K562 (cell line): ENCODE data around the gene ZNF622. TPM values are rescaled to one million over a fixed set of nuclear protein-coding genes. Genes with fewer than 3 reads are reported as not detected.

ENCODE experiments used
- ATF7 ChIP-seq: fragments of 450-650 bp; IDR thresholded peaks from 2 replicates; pipeline ENCODE4 v1.7.1; 2014; ENCODE audit warnings: mild to moderate bottlenecking, moderate library complexity
- CREB3 ChIP-seq: fragments of 450-650 bp; conservative IDR thresholded peaks from 2 replicates; pipeline ENCODE4 v1.6.1; 2016; ENCODE audit warnings: missing genetic modification characterization, low read depth, mild to moderate bottlenecking, missing compliant biosample characterization, moderate library complexity
- FOXA1 ChIP-seq: fragments of 450-650 bp; IDR thresholded peaks from 2 replicates; pipeline ENCODE4 v1.6.1; 2016; ENCODE audit warnings: mild to moderate bottlenecking, borderline replicate concordance
- FUS ChIP-seq: fragments of 200-400 bp; formaldehyde crosslinking; optimal IDR thresholded peaks from 2 replicates; pipeline ENCODE3; 2017; ENCODE audit warnings: low read depth, low read length
- HNRNPL ChIP-seq: fragments of 200-400 bp; formaldehyde crosslinking; IDR thresholded peaks from 2 replicates; pipeline ENCODE4 v1.6.1; 2017; ENCODE audit warnings: low read depth, mild to moderate bottlenecking, low read length
- LARP7 ChIP-seq: fragments of 450-650 bp; IDR thresholded peaks from 2 replicates; pipeline ENCODE4 v1.6.1; 2016
- NR3C1 ChIP-seq: sonication (generic); formaldehyde crosslinking; IDR thresholded peaks from 2 replicates; pipeline ENCODE4 v1.8.1; 2022; ENCODE audit warnings: missing genetic modification reagents
- PHTF2 ChIP-seq: fragments of 250-450 bp; sonication (Bioruptor Pico); IDR thresholded peaks from 2 replicates; pipeline ENCODE4 v1.5.0; 2021; ENCODE audit warnings: mild to moderate bottlenecking
- RFX7 ChIP-seq: fragments of 250-450 bp; sonication (Bioruptor Pico); IDR thresholded peaks from 2 replicates; pipeline ENCODE4 v1.5.1; 2021; ENCODE audit warnings: mild to moderate bottlenecking
- SFPQ ChIP-seq: fragments of 200-400 bp; formaldehyde crosslinking; IDR thresholded peaks from 2 replicates; pipeline ENCODE4 v1.6.1; 2017; ENCODE audit warnings: mild to moderate bottlenecking, low read depth, low read length, moderate library complexity
- SMARCA4 ChIP-seq: fragments of 450-650 bp; IDR thresholded peaks from 2 replicates; pipeline ENCODE4 v1.6.1; 2016
- SMC3 ChIP-seq: conservative IDR thresholded peaks from 2 replicates; pipeline ENCODE4 v1.6.1; 2011; ENCODE audit warnings: low read depth, low read length, improper control_type of control experiment; ENCODE audit not compliant: insufficient read depth
- SNIP1 ChIP-seq: fragments of 450-650 bp; IDR thresholded peaks from 2 replicates; pipeline ENCODE4 v1.7.1; 2017; ENCODE audit warnings: low read depth, mild to moderate bottlenecking
- SRSF3 ChIP-seq: fragments of 200-400 bp; formaldehyde crosslinking; IDR thresholded peaks from 2 replicates; pipeline ENCODE4 v1.6.1; 2016; ENCODE audit warnings: mild to moderate bottlenecking, low read length, moderate library complexity; ENCODE audit not compliant: insufficient read depth
- TAF7 ChIP-seq: fragments of 450-650 bp; IDR thresholded peaks from 2 replicates; pipeline ENCODE4 v1.6.1; 2016; ENCODE audit warnings: missing genetic modification characterization, missing compliant biosample characterization
- YBX1 ChIP-seq: fragments of 450-650 bp; IDR thresholded peaks from 2 replicates; pipeline ENCODE4 v1.7.1; 2016; ENCODE audit warnings: mild to moderate bottlenecking
- ZBED1 ChIP-seq: IDR thresholded peaks from 2 replicates; pipeline ENCODE4 v1.6.1; 2014
- ZNF184 ChIP-seq: sonication (generic); formaldehyde crosslinking; IDR thresholded peaks from 2 replicates; pipeline ENCODE4 v1.5.0; 2020; ENCODE audit warnings: missing genetic modification reagents
- ZNF280A ChIP-seq: fragments of 450-650 bp; IDR thresholded peaks from 2 replicates; pipeline ENCODE4 v1.6.1; 2018; ENCODE audit warnings: mild to moderate bottlenecking, low read depth; ENCODE audit not compliant: partially characterized antibody
- ZNF436 ChIP-seq: fragments of 250-450, 450-650 bp; sonication (Bioruptor Pico); formaldehyde crosslinking; IDR thresholded peaks from 2 replicates; pipeline ENCODE4 v1.7.0; 2020; ENCODE audit warnings: mild to moderate bottlenecking
- ZNF830 ChIP-seq: fragments of 250-450 bp; sonication (Bioruptor Pico); IDR thresholded peaks from 2 replicates; pipeline ENCODE4 v1.5.0; 2021; ENCODE audit warnings: mild to moderate bottlenecking
- polyA plus RNA-seq, 8 experiments: library from polyadenylated mRNA; depleted of rRNA in 4 of 8; stranded (reverse) in 5 of 8; unstranded in 3 of 8; fragments of >200 nt; fragmentation: Nextera tagmentation in 2 of 8; fragmentation: Illumina TruSeq in 1 of 8; extraction: Ambion mirVana in 2 of 8; extraction: Trizol in 1 of 8; gene quantifications; 2 replicates each; pipeline versions ENCODE4 v1.2.1 to v1.2.3, GENCODE V29; 2011 to 2014; ENCODE audit warnings: inconsistent platforms in 1 of 8, missing spikeins in 1 of 8
- total RNA-seq, 7 experiments: library from RNA; depleted of rRNA in 6 of 7; stranded (reverse); fragments of >200 nt in 6 of 7; fragmentation: Illumina TruSeq in 2 of 7; extraction: Trizol in 2 of 7; gene quantifications; 2 replicates each; pipeline versions ENCODE4 v1.2.1 to v1.2.3, GENCODE V29; 2011 to 2021; ENCODE audit warnings: low replicate concordance in 1 of 7
- TF ChIP-seq, protein P1 (sequence below): fragments of 450-650 bp; IDR thresholded peaks from 2 replicates; pipeline ENCODE4 v1.7.1; 2018; ENCODE audit warnings: mild to moderate bottlenecking, low read depth; ENCODE audit not compliant: partially characterized antibody
- TF ChIP-seq, protein P2 (sequence below): sonication (generic); formaldehyde crosslinking; IDR thresholded peaks from 2 replicates; pipeline ENCODE4 v1.8.0; 2023; ENCODE audit warnings: mild to moderate bottlenecking, missing genetic modification reagents

ZNF622 gene
- total and polyA plus RNA-seq, 9 of the 15 experiments (the other 6 are each of a cell fraction or from before 2014, with no cell fraction given) = 9.6 to 51.5 (median 32.3) TPM

DNA sequence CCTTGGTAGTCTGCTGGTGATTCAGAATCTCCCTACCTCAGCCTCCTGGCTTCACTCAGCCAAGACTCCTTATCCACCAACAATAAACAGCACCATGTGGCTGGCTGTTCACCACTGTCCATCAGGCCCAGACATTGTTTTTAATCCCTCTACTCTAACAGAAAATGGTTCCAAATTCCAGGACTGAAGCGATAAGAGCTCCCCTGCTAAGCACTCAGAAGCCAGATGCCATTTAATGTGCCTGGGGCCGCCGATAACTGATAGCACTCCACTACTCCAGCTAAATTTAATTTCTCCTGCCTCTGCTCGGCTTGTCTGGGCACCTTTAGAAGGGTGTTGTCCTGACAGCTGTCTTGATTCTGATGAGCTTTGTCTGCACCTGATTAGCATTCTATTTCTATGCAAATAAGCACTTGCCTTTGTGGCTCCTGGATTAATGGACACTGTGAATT is 47.1 kb downstream of the ZNF622 start (continued):
- TF ChIP-seq, protein P1, sequence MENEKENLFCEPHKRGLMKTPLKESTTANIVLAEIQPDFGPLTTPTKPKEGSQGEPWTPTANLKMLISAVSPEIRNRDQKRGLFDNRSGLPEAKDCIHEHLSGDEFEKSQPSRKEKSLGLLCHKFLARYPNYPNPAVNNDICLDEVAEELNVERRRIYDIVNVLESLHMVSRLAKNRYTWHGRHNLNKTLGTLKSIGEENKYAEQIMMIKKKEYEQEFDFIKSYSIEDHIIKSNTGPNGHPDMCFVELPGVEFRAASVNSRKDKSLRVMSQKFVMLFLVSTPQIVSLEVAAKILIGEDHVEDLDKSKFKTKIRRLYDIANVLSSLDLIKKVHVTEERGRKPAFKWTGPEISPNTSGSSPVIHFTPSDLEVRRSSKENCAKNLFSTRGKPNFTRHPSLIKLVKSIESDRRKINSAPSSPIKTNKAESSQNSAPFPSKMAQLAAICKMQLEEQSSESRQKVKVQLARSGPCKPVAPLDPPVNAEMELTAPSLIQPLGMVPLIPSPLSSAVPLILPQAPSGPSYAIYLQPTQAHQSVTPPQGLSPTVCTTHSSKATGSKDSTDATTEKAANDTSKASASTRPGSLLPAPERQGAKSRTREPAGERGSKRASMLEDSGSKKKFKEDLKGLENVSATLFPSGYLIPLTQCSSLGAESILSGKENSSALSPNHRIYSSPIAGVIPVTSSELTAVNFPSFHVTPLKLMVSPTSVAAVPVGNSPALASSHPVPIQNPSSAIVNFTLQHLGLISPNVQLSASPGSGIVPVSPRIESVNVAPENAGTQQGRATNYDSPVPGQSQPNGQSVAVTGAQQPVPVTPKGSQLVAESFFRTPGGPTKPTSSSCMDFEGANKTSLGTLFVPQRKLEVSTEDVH = peak; percentile 38
- TF ChIP-seq SRSF3 (no peak), TAF7 (no peak), SNIP1 (no peak), PHTF2 (no peak), ATF7 (peak; percentile 40; the same call in 1 of the 2 replicates), ZBED1 (0 out of 2 replicates have a peak, but pooled peaks have one; percentile 47), LARP7 (no peak), RFX7 (CRISPR knock-in tag) (no peak), ZNF830 (CRISPR knock-in tag) (no peak), FUS (no peak), HNRNPL (no peak), NR3C1 (CRISPR knock-in tag) (no peak), YBX1 (no peak), ZNF436 (CRISPR knock-in tag) (no peak), CREB3 (tag) (peak; percentile 94), FOXA1 (no peak), SMC3 (no peak), SFPQ (no peak), ZNF184 (CRISPR knock-in tag) (no peak), SMARCA4 (peak; percentile 96), ZNF280A (no peak)
- TF ChIP-seq, protein P2, sequence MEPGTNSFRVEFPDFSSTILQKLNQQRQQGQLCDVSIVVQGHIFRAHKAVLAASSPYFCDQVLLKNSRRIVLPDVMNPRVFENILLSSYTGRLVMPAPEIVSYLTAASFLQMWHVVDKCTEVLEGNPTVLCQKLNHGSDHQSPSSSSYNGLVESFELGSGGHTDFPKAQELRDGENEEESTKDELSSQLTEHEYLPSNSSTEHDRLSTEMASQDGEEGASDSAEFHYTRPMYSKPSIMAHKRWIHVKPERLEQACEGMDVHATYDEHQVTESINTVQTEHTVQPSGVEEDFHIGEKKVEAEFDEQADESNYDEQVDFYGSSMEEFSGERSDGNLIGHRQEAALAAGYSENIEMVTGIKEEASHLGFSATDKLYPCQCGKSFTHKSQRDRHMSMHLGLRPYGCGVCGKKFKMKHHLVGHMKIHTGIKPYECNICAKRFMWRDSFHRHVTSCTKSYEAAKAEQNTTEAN (CRISPR knock-in tag) = no peak
